Upper lobe of right lung (tissue), 1 donor: ENCODE data around the gene VAX1. TPM values are rescaled to one million over a fixed set of nuclear protein-coding genes. Genes with fewer than 3 reads are reported as not detected.

Experiments
- ATAC-seq: fragments of 200-7000 bp; cut with Tn5 transposase; one replicate; pipeline ENCODE4 v1.9.1; 2020; ENCODE audit warnings: mild to moderate bottlenecking, moderate library complexity
- DNase-seq: peaks from one replicate; pipeline ENCODE4 v3.0.0-alpha.2; 2020
- H3K27ac ChIP-seq: fragments of 200-600 bp; one replicate; pipeline ENCODE4 v1.8.0; 2022
- H3K27me3 ChIP-seq: fragments of 200-600 bp; one replicate; pipeline ENCODE4 v1.8.0; 2022; ENCODE audit warnings: mild to moderate bottlenecking
- H3K36me3 ChIP-seq: fragments of 200-600 bp; one replicate; pipeline ENCODE4 v1.8.0; 2022
- H3K4me1 ChIP-seq: fragments of 200-600 bp; one replicate; pipeline ENCODE4 v1.8.0; 2022
- H3K4me3 ChIP-seq: fragments of 200-600 bp; one replicate; pipeline ENCODE4 v1.8.0; 2022; ENCODE audit warnings: mild to moderate bottlenecking
- H3K9me3 ChIP-seq: fragments of 200-600 bp; one replicate; pipeline ENCODE4 v1.8.0; 2022
- intact Hi-C: fragments of 100-400 bp; cut with DNase I; formaldehyde crosslinking; loops from one replicate; pipeline ENCODE4 v1.11.0; 2022
- total RNA-seq: library from RNA; stranded (reverse); fragmentation: NEBNext Ultra II Directional; extraction: Animal tissue kit (Norgen Biotek cat#: 25700); gene quantifications from one replicate; pipeline ENCODE4 v1.2.1, GENCODE V29; 2021
- TF ChIP-seq, protein P1 (sequence below): fragments of 200-600 bp; IDR thresholded peaks from one replicate; pipeline ENCODE4 v1.8.0; 2022; ENCODE audit warnings: antibody characterized with exemption
- donor health status: DM: no; HTN: yes; CAD: no; lungs with severe emphysema.

Gene VAX1
- total RNA-seq, 1 donor from 2014 or later, result not detected

DNA sequence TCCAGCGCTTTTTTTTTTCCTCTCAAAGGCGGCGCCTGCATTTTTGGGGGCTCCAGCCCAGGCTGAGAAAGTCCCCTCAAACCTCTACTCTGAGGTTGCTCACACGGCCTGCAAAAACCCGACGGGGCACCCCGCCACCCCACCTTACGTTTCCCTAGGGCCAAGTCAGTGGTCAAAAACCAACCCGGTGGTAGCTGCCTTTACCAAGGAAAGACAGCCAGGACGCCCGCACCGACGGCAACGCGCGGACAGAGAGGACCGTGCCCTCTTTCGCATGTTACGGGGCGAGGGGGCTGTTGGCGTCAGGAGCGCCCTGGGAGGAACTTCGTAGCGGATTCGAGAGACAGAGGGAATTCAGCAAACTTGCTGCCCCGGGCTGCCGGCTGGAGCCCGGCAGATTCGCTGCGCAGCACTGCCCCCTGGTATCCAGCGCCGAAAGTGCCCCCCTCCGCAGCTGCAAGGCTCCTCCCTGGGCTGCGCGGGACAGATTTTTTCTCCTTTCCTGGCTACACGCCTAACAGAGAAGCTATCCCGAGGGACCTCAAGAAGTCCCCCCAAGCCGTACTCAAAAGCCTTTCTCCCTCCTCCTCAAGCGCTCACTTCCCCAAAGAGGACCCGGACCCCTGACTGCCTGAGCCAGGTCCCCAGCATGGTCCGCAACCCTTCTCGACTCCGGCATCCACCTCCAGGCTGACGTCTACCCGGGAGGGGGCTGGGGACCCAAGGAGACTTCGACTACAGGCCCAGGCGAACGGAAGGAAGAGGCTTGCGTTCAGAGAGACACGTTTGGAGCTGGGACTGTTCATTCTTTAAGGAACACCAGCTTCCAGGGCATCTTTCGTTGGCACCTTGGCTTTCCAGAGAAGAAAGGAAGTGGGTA is 27.7 kb upstream of the VAX1 start:
- no peak overlapping the region for H3K27ac ChIP-seq
- intact Hi-C loops, result no loop called here
- DNase-seq (peak; percentile 75), ATAC-seq (peak; percentile 74)
- H3K9me3 ChIP-seq, result no peaks in the 10 kb centered on the region
- TF ChIP-seq, protein P1, sequence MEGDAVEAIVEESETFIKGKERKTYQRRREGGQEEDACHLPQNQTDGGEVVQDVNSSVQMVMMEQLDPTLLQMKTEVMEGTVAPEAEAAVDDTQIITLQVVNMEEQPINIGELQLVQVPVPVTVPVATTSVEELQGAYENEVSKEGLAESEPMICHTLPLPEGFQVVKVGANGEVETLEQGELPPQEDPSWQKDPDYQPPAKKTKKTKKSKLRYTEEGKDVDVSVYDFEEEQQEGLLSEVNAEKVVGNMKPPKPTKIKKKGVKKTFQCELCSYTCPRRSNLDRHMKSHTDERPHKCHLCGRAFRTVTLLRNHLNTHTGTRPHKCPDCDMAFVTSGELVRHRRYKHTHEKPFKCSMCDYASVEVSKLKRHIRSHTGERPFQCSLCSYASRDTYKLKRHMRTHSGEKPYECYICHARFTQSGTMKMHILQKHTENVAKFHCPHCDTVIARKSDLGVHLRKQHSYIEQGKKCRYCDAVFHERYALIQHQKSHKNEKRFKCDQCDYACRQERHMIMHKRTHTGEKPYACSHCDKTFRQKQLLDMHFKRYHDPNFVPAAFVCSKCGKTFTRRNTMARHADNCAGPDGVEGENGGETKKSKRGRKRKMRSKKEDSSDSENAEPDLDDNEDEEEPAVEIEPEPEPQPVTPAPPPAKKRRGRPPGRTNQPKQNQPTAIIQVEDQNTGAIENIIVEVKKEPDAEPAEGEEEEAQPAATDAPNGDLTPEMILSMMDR, result peak; percentile 46
- H3K27me3 ChIP-seq, result peaks cover 99% of the 10 kb centered on the region
- H3K36me3 ChIP-seq, result no peaks in the 10 kb centered on the region
- peaks cover 32% of the 10 kb centered on the region for H3K4me1 ChIP-seq
- peak overlapping the region; percentile 35 for H3K4me3 ChIP-seq

DNA sequence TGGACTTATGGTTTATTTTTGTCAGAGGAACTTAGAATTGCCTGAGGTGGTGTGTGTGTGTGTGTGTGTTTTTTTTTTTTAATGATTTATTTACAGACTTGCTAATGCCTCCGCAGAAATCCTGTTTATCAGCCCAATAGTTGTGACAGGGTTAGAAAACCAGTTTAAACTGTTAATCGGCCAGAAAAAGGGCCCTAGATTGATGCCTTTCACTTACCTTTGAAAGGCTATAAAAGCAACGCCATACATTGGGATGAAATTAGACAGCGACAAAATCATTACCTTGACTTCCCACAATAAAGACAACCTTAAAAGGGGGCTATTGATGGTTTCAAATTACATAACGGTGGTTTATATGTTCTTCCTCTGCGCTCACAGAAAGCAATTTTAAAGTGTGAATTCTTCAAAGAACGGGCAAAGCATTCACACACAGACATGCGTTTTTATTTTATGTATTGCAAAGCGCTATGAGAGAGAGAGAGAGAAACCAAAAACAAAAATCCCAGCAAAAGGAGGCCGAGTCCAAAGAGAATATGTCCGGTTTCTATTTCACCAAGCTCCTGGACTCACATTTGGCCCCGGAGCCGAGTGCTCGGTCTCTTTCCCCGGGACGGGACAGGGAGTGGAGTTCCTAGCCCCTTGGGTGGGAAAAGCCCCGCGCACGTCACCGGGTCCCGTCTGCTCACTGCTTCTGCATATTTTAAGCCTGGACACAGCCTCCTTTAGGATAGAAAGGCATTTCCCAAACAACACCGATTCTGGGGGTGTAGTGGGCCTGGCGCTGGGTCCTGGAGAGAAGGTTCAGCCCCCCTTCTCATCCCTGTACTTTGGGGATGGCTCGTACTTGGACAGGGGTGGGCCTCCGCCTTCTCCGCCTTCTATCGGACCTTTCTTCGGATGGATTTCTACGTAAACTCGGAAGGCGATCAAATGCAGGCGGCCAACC is 26.8 kb upstream of the VAX1 start:
- Histone ChIP-seq H3K4me1 (peaks cover 32% of the 10 kb centered on the region), H3K9me3 (no peaks in the 10 kb centered on the region), H3K36me3 (no peaks in the 10 kb centered on the region), H3K4me3 (peak overlapping the region; percentile 35), H3K27ac (no peak overlapping the region), H3K27me3 (peaks cover 99% of the 10 kb centered on the region)
- TF ChIP-seq, protein P1, result no peak
- DNase-seq (no peak), ATAC-seq (no peak)
- intact Hi-C loops, result no loop called here

GRCh38 chr10:117163954-117164548 is 26.0 kb upstream of the VAX1 start:
- intact Hi-C loops, result no loop called here
- DNase-seq, result no peak
- Histone ChIP-seq H3K4me1 (peaks cover 32% of the 10 kb centered on the region), H3K27ac (no peak overlapping the region), H3K4me3 (peak overlapping the region; percentile 3), H3K36me3 (no peaks in the 10 kb centered on the region), H3K27me3 (peaks cover 99% of the 10 kb centered on the region), H3K9me3 (no peaks in the 10 kb centered on the region)
- ATAC-seq, result no peak
- TF ChIP-seq, protein P1, result no peak

DNA sequence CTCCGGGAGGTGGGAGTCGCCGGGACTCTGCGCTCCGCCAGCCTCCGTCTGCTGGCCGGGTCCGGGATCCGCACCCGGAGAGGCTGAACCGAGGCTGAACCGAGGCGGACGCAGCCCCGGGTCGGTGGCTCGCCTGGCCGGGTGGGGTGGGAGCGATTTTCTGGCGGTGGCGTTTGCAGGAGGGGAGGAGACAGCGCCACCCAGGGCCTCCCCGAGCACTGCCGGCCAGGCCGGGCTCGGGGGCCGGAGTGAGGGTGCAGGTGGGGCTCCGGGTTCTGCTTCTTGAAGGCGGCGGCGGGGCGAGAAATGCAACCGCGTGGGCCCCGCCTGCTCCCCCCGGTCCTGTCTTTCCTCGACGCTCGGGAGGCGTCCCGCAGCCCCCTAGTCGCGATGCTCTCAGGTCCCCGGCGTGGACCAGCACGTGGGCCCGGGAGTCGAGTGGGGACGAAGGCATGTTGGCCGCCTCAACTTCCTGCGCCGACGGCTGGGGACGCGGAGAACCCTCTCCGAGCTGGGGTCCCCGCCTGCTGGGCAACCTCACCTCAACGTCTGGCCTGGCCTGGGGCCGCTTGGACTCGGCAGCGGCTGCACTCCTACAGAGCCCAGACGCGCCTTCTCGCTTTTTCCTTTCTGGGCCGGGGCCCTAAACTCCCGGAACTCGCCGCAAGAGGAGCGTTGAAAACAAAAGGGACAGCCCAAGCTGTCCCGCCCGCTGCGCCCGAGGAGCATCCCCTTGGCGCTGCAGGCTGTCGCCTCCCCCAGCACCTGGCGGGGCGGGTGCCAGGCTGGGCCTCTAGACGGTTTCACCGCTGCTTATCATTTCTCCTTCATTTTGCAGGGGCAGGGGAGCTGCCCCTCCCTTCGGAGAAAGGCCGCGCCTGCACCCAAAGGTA is 25.2 kb upstream of the VAX1 start:
- H3K4me3 ChIP-seq, result peak overlapping the region; percentile 3
- ATAC-seq, result peak; percentile 16
- DNase-seq, result no peak
- no peaks in the 10 kb centered on the region for H3K36me3 ChIP-seq
- peaks cover 32% of the 10 kb centered on the region for H3K4me1 ChIP-seq
- TF ChIP-seq, protein P1, result peak; percentile 10
- H3K9me3 ChIP-seq, result no peaks in the 10 kb centered on the region
- no peak overlapping the region for H3K27ac ChIP-seq
- intact Hi-C loops, result no loop called here
- H3K27me3 ChIP-seq, result peaks cover 100% of the 10 kb centered on the region
